Panc1 (cell line): Measurements from ENCODE around the gene UBTF.

Experiments
- CTCF ChIP-seq: fragments of 450-650 bp; IDR thresholded peaks from 2 replicates; pipeline ENCODE4 v1.5.1; 2017; ENCODE audit warnings: mild to moderate bottlenecking
- POLR2AphosphoS5 ChIP-seq: IDR thresholded peaks from 2 replicates; pipeline ENCODE4 v1.6.1; 2012; ENCODE audit warnings: mild to moderate bottlenecking, low read depth, low read length, moderate library complexity
- REST ChIP-seq, 2 experiments: IDR thresholded peaks; 2 replicates each; pipeline ENCODE4 v1.6.1; 2011 to 2012; ENCODE audit warnings: low read depth in 2 of 2, control low read depth in 1 of 2, low read length in 1 of 2, mild to moderate bottlenecking in 1 of 2, moderate library complexity in 1 of 2; ENCODE audit not compliant: insufficient read depth in 1 of 2
- SIN3A ChIP-seq: IDR thresholded peaks from 2 replicates; pipeline ENCODE4 v1.6.1; 2012; ENCODE audit warnings: low read depth, mild to moderate bottlenecking, low read length, moderate library complexity, borderline replicate concordance; ENCODE audit not compliant: insufficient read depth
- TCF7L2 ChIP-seq: IDR thresholded peaks from 2 replicates; pipeline ENCODE4 v1.6.1; 2011; ENCODE audit warnings: mild to moderate bottlenecking, low read depth, low read length, inconsistent platforms

GRCh38 chr17:44184212-44184810 is 35.2 kb downstream of the UBTF start:
- TF ChIP-seq POLR2AphosphoS5 (no peak), CTCF (no peak), REST (IDR thresholded peaks at IDR 0.05; ENCODE audit: insufficient read depth in 1 of 2, low read depth in 2 of 2, low read length in 1 of 2) (no peak), SIN3A (no peak), TCF7L2 (no peak)
